HepG2 (cell line): ENCODE measurements around the gene ZBTB22. TPM values are rescaled to one million over a fixed set of nuclear protein-coding genes. Genes with fewer than 3 reads are reported as not detected.
A peak's percentile ranks its signal among the peaks of the same experiment; 100 is the strongest.

Experiments used
- ATF2 ChIP-seq: sonication (generic); formaldehyde crosslinking; IDR thresholded peaks from 2 replicates; pipeline ENCODE4 v1.4.0; 2020; ENCODE audit warnings: missing genetic modification reagents
- BCL3 ChIP-seq: sonication (generic); formaldehyde crosslinking; IDR thresholded peaks from 2 replicates; pipeline ENCODE4 v1.5.1; 2020; ENCODE audit warnings: mild to moderate bottlenecking, missing genetic modification reagents, moderate library complexity
- BORCS8-MEF2B ChIP-seq: sonication (generic); formaldehyde crosslinking; IDR thresholded peaks from 2 replicates; pipeline ENCODE4 v1.8.0; 2022; ENCODE audit warnings: mild to moderate bottlenecking, missing genetic modification reagents
- GPBP1L1 ChIP-seq: sonication (generic); formaldehyde crosslinking; IDR thresholded peaks from 2 replicates; pipeline ENCODE4 v1.5.0; 2020; ENCODE audit warnings: mild to moderate bottlenecking, missing genetic modification reagents
- LCORL ChIP-seq, 2 experiments: fragments of 450-650 bp in 1 of 2; sonication (generic) in 1 of 2; formaldehyde crosslinking in 1 of 2; IDR thresholded peaks; 2 replicates each; pipeline versions ENCODE4 v1.5.0 to v1.6.1; 2017 to 2020; ENCODE audit warnings: antibody characterized with exemption in 1 of 2, missing genetic modification reagents in 1 of 2
- MEF2D ChIP-seq: sonication (generic); formaldehyde crosslinking; IDR thresholded peaks from 2 replicates; pipeline ENCODE4 v1.5.1; 2020; ENCODE audit warnings: mild to moderate bottlenecking, missing genetic modification reagents
- MEIS1 ChIP-seq: sonication (generic); formaldehyde crosslinking; IDR thresholded peaks from 2 replicates; pipeline ENCODE4 v1.9.0; 2021; ENCODE audit warnings: mild to moderate bottlenecking, missing genetic modification reagents, moderate library complexity, borderline replicate concordance
- NFYB ChIP-seq: sonication (generic); formaldehyde crosslinking; IDR thresholded peaks from 2 replicates; pipeline ENCODE4 v1.4.0; 2020; ENCODE audit warnings: missing genetic modification reagents
- NRL ChIP-seq: sonication (generic); formaldehyde crosslinking; IDR thresholded peaks from 2 replicates; pipeline ENCODE4 v1.5.0; 2020; ENCODE audit warnings: missing genetic modification reagents, mild to moderate bottlenecking, moderate library complexity, borderline replicate concordance
- REPIN1 ChIP-seq: sonication (generic); formaldehyde crosslinking; IDR thresholded peaks from 2 replicates; pipeline ENCODE4 v1.8.0; 2022; ENCODE audit warnings: missing genetic modification reagents, low read depth, mild to moderate bottlenecking, borderline replicate concordance
- SOX13 ChIP-seq, 3 experiments: fragments of 450-650 bp in 1 of 3; sonication (generic) in 1 of 3; formaldehyde crosslinking in 1 of 3; IDR thresholded peaks in 2 of 3; conservative IDR thresholded peaks in 1 of 3; 2 replicates each; pipeline versions ENCODE4 v1.5.0 to v1.6.1; 2016 to 2020; ENCODE audit warnings: antibody characterized with exemption in 1 of 3, mild to moderate bottlenecking in 1 of 3, missing compliant biosample characterization in 1 of 3, missing genetic modification reagents in 1 of 3, moderate library complexity in 1 of 3
- SRF ChIP-seq: IDR thresholded peaks from 2 replicates; pipeline ENCODE4 v1.6.1; 2011; ENCODE audit warnings: mild to moderate bottlenecking, low read depth, low read length, moderate library complexity
- THAP8 ChIP-seq: sonication (generic); formaldehyde crosslinking; IDR thresholded peaks from 2 replicates; pipeline ENCODE4 v1.5.1; 2020; ENCODE audit warnings: missing genetic modification reagents, mild to moderate bottlenecking, borderline replicate concordance
- YEATS2 ChIP-seq: sonication (generic); formaldehyde crosslinking; IDR thresholded peaks from 2 replicates; pipeline ENCODE4 v1.4.0; 2020; ENCODE audit warnings: missing genetic modification reagents, borderline replicate concordance
- ZFP37 ChIP-seq: sonication (generic); formaldehyde crosslinking; IDR thresholded peaks from 2 replicates; pipeline ENCODE4 v1.4.0; 2020; ENCODE audit warnings: missing genetic modification reagents, borderline replicate concordance
- ZFP91 ChIP-seq: sonication (generic); formaldehyde crosslinking; IDR thresholded peaks from 2 replicates; pipeline ENCODE4 v1.9.0; 2022; ENCODE audit warnings: missing genetic modification reagents, mild to moderate bottlenecking, borderline replicate concordance
- ZNF230 ChIP-seq: sonication (generic); formaldehyde crosslinking; IDR thresholded peaks from 2 replicates; pipeline ENCODE4 v1.4.0; 2020; ENCODE audit warnings: mild to moderate bottlenecking, missing genetic modification reagents
- ZNF567 ChIP-seq: sonication (generic); formaldehyde crosslinking; IDR thresholded peaks from 2 replicates; pipeline ENCODE4 v1.8.1; 2023; ENCODE audit warnings: mild to moderate bottlenecking, missing genetic modification reagents, borderline replicate concordance
- ZNF740 ChIP-seq: sonication (generic); formaldehyde crosslinking; IDR thresholded peaks from 2 replicates; pipeline ENCODE4 v1.4.0; 2020; ENCODE audit warnings: missing genetic modification reagents
- ZNF788 ChIP-seq: sonication (generic); formaldehyde crosslinking; IDR thresholded peaks from 2 replicates; pipeline ENCODE4 v1.5.0; 2020; ENCODE audit warnings: mild to moderate bottlenecking, missing genetic modification reagents, borderline replicate concordance
- polyA plus RNA-seq, 8 experiments: library from polyadenylated mRNA; depleted of rRNA in 3 of 8; stranded (reverse) in 7 of 8; unstranded in 1 of 8; fragments of >200 nt; fragmentation: Illumina TruSeq in 4 of 8; extraction: Trizol in 4 of 8; gene quantifications; 2 replicates each; pipeline versions ENCODE4 v1.2.1 to v1.2.3, GENCODE V29; 2011 to 2016; ENCODE audit warnings: low read depth in 4 of 8, missing spikeins in 1 of 8, mixed read lengths in 1 of 8; ENCODE audit not compliant: insufficient read depth in 1 of 8
- total RNA-seq, 5 experiments: library from RNA; depleted of rRNA; stranded (reverse); fragments of >200 nt; fragmentation: Illumina TruSeq; extraction: Trizol; gene quantifications; 2 replicates each; pipeline ENCODE4 v1.2.3, GENCODE V29; 2016; ENCODE audit warnings: low read depth in 1 of 5

ZBTB22 gene
- total and polyA plus RNA-seq, 2 of the 13 experiments (the other 11 are each of a cell fraction or from before 2014, with no cell fraction given) = 8.0 to 10.6 TPM

GRCh38 chr6:33271468-33272274 is 45.9 kb downstream of the ZBTB22 start, which contains the start of the genes RPS18 and VPS52 (continued):
- TF ChIP-seq ZFP91 (CRISPR knock-in tag) (peak; percentile 82; the same call in 1 of the 2 replicates), SOX13 (IDR thresholded peaks at IDR 0.05) (peak; percentile 58; the same call in 1 of the 2 replicates), SOX13 (CRISPR knock-in tag; conservative IDR thresholded peaks at IDR 0.05 in 1 of 2, IDR thresholded peaks at IDR 0.05 in 1 of 2) (peak in 1 of 2 experiments; percentile 35; a peak in 1 of 4 replicates), ZNF740 (CRISPR knock-in tag) (peak; percentile 53; the same call in 1 of the 2 replicates), BCL3 (CRISPR knock-in tag) (peak; percentile 53), ZNF230 (CRISPR knock-in tag) (peak; percentile 86), NFYB (peak; percentile 63), SRF (peak; percentile 71), REPIN1 (CRISPR knock-in tag) (peak; percentile 69), MEF2D (CRISPR knock-in tag) (peak; percentile 76), ZNF788 (CRISPR knock-in tag) (peak; percentile 86; the same call in 1 of the 2 replicates), LCORL (IDR thresholded peaks at IDR 0.05) (peak; percentile 25; the same call in 1 of the 2 replicates), LCORL (CRISPR knock-in tag; IDR thresholded peaks at IDR 0.05) (peak; percentile 51; the same call in 1 of the 2 replicates), GPBP1L1 (CRISPR knock-in tag) (no peak), ZNF567 (peak; percentile 52; the same call in 1 of the 2 replicates), THAP8 (peak; percentile 92; the same call in 1 of the 2 replicates), MEIS1 (CRISPR knock-in tag) (peak; percentile 80), NRL (CRISPR knock-in tag) (peak; percentile 86; the same call in 1 of the 2 replicates), ZFP37 (CRISPR knock-in tag) (peak; percentile 83; the same call in 1 of the 2 replicates), YEATS2 (peak; percentile 100), BORCS8-MEF2B (CRISPR knock-in tag) (peak; percentile 92), ATF2 (CRISPR knock-in tag) (peak; percentile 89)
